Gastrocnemius medialis (tissue), 4 donors: Measurements from ENCODE around the gene KLK4. TPM values are rescaled to one million over a fixed set of nuclear protein-coding genes. Genes with fewer than 3 reads are reported as not detected.

Experiments used
- ATAC-seq, 2 donors: fragments of 150-250 bp; one replicate each; pipeline ENCODE4 v1.9.1; 2016
- DNase-seq, 2 donors: peaks; one replicate each; pipeline ENCODE4 v3.0.0-alpha.2; 2019
- H3K27ac ChIP-seq, 4 donors: fragments of 200-600 bp; sonication (generic); 1 replicate in 1 of 4; 2 replicates in 3 of 4; pipeline ENCODE4 v1.5.1; 2016 to 2018; ENCODE audit warnings: mild to moderate bottlenecking in 2 of 4, moderate library complexity in 1 of 4
- H3K27me3 ChIP-seq, 3 donors: fragments of 200-600 bp; sonication (generic) in 2 of 3; 1 replicate in 1 of 3; 2 replicates in 2 of 3; pipeline versions ENCODE4 v1.5.1 to v1.6.0; 2016 to 2019; ENCODE audit warnings: mild to moderate bottlenecking in 1 of 3, moderate library complexity in 1 of 3
- H3K36me3 ChIP-seq, 2 donors: fragments of 200-600 bp; sonication (generic) in 1 of 2; one replicate each; pipeline ENCODE4 v1.5.1; 2017 to 2018
- H3K4me1 ChIP-seq, 2 donors: fragments of 200-600 bp; sonication (generic) in 1 of 2; one replicate each; pipeline ENCODE4 v1.5.1; 2016 to 2017; ENCODE audit warnings: mild to moderate bottlenecking in 2 of 2
- H3K4me3 ChIP-seq, 4 donors: fragments of 200-600 bp; sonication (generic) in 3 of 4; 1 replicate in 1 of 4; 2 replicates in 3 of 4; pipeline ENCODE4 v1.5.1; 2016 to 2019; ENCODE audit warnings: mild to moderate bottlenecking in 2 of 4
- H3K9me3 ChIP-seq, 3 donors: fragments of 200-600 bp; sonication (generic) in 2 of 3; 1 replicate in 1 of 3; 2 replicates in 2 of 3; pipeline ENCODE4 v1.5.1; 2016 to 2019
- POLR2A ChIP-seq, 2 donors: fragments of 450-650 bp; IDR thresholded peaks; one replicate each; pipeline ENCODE4 v1.6.1; 2017; ENCODE audit warnings: antibody characterized with exemption in 2 of 2, mild to moderate bottlenecking in 2 of 2, moderate library complexity in 2 of 2
- in situ Hi-C, 4 donors: fragments of 200-750 bp; cut with MboI; loops; one replicate each; pipeline versions ENCODE4 v1.15.0 to v1.8.0; 2017; ENCODE audit warnings: low sequenced_read_pairs in 4 of 4
- intact Hi-C: fragments of 100-400 bp; cut with DNase I; formaldehyde crosslinking; loops from one replicate; pipeline ENCODE4 v1.15.1; 2023; ENCODE audit warnings: low total_unique reads
- total RNA-seq, 4 donors: library from RNA; depleted of rRNA; stranded (reverse); fragments of >200 nt; gene quantifications; one replicate each; pipeline versions ENCODE4 v1.1.0 to v1.2.3, GENCODE V29; 2016
- TF ChIP-seq, protein P1 (sequence below), 5 experiments: fragments of 450-650 bp in 3 of 5; fragments of 200-600 bp in 2 of 5; sonication (generic) in 2 of 5; IDR thresholded peaks in 4 of 5; conservative IDR thresholded peaks in 1 of 5; 1 replicate in 4 of 5; 2 replicates in 1 of 5; pipeline ENCODE4 v1.5.1; 2016 to 2019; ENCODE audit warnings: antibody characterized with exemption in 5 of 5, mild to moderate bottlenecking in 3 of 5, moderate library complexity in 3 of 5

KLK4 gene
- total RNA-seq, 4 donors from 2014 or later, result not detected

DNA sequence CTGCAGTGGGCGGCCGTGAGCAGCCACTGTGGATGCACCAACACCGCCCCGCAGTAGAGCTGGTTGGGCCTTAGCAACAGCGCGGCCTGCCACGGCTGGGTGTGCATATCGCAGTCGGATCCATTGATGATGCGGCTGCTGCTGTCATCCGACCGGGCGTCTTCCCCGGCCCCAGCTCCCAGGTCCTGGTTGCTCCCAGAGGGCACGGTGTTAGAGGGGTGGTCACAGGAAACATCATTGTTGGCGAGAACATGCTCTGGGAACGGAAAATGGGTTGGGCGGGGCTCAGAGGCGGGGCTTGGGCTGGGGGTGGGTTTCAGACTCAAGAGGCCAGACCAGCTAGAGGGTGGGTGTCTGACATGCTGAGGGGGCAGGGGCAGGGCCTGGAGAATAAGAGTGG lies 38.7 kb upstream of the KLK4 start:
- no peak for TF ChIP-seq POLR2A (IDR thresholded peaks at IDR 0.05)
- TF ChIP-seq, protein P1, sequence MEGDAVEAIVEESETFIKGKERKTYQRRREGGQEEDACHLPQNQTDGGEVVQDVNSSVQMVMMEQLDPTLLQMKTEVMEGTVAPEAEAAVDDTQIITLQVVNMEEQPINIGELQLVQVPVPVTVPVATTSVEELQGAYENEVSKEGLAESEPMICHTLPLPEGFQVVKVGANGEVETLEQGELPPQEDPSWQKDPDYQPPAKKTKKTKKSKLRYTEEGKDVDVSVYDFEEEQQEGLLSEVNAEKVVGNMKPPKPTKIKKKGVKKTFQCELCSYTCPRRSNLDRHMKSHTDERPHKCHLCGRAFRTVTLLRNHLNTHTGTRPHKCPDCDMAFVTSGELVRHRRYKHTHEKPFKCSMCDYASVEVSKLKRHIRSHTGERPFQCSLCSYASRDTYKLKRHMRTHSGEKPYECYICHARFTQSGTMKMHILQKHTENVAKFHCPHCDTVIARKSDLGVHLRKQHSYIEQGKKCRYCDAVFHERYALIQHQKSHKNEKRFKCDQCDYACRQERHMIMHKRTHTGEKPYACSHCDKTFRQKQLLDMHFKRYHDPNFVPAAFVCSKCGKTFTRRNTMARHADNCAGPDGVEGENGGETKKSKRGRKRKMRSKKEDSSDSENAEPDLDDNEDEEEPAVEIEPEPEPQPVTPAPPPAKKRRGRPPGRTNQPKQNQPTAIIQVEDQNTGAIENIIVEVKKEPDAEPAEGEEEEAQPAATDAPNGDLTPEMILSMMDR (IDR thresholded peaks at IDR 0.05 in 4 of 5, conservative IDR thresholded peaks at IDR 0.05 in 1 of 5), result no peak
- ATAC-seq (no peak), DNase-seq (no peak)
- no peaks in the 10 kb centered on the region for H3K9me3 ChIP-seq
- H3K4me3 ChIP-seq, result no peak overlapping the region
- no peak overlapping the region for H3K27ac ChIP-seq
- H3K36me3 ChIP-seq, result no peaks in the 10 kb centered on the region
- H3K4me1 ChIP-seq, result no peaks in the 10 kb centered on the region
- intact Hi-C loops (loop anchor here (10.0 kb wide), 1 partner anchor 1755 kb away; no protein-coding TSS in a partner anchor), in situ Hi-C loops (no loop called here)
- H3K27me3 ChIP-seq, result no peaks in the 10 kb centered on the region

DNA sequence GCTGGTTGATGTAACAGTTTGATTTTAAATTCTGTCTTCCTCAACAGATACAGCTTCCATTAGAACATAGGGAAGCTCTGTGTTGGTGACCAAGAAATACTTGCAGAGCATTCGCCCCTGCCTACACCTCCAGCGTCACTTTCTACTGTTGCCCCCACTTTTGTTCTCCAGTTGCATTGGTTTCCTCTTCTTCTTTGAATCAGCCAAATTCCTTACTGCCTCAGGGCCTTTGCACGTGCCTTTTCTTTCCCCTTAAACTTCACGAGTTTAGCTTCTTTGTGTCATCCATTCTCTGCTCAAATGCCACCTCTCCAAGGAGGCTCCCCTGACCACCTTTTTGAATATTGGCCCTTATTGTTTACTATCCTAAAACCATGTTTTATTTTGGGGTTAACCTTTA lies 35.9 kb upstream of the KLK4 start:
- DNase-seq (no peak), ATAC-seq (no peak)
- no peaks in the 10 kb centered on the region for H3K4me1 ChIP-seq
- H3K36me3 ChIP-seq, result no peaks in the 10 kb centered on the region
- H3K27me3 ChIP-seq, result no peaks in the 10 kb centered on the region
- TF ChIP-seq POLR2A (IDR thresholded peaks at IDR 0.05), result no peak
- TF ChIP-seq, protein P1 (IDR thresholded peaks at IDR 0.05 in 4 of 5, conservative IDR thresholded peaks at IDR 0.05 in 1 of 5), result no peak
- no peak overlapping the region for H3K4me3 ChIP-seq
- H3K9me3 ChIP-seq, result no peaks in the 10 kb centered on the region
- in situ Hi-C loops, result no loop called here
- no peak overlapping the region for H3K27ac ChIP-seq
- intact Hi-C loops, result loop anchor here (10.0 kb wide), 1 partner anchor 1758 kb away; no protein-coding TSS in a partner anchor

DNA sequence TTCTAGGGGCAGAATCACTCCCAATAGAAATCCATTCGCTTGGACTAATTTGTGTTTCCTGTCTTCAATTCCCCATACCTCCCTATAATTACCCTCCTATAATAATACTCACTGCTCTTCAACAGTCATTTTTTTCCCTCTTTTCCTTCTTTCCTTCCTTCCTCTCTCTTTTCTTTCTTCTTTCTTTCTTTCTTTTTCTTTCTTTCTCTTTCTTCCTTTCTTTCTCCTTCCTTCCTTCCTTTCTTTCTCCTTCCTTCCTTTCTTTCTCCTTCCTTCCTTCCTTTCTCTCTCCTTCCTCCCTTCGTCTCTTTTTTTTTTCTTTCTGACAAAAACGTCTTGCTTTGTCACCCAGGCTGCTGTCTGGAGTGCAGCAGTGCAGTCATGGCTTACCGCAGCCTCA lies 33.6 kb upstream of the KLK4 start:
- no peaks in the 10 kb centered on the region for H3K4me1 ChIP-seq
- TF ChIP-seq POLR2A (IDR thresholded peaks at IDR 0.05), result no peak
- TF ChIP-seq, protein P1 (IDR thresholded peaks at IDR 0.05 in 4 of 5, conservative IDR thresholded peaks at IDR 0.05 in 1 of 5), result no peak
- no peaks in the 10 kb centered on the region for H3K27me3 ChIP-seq
- in situ Hi-C loops, result no loop called here
- no peak overlapping the region for H3K27ac ChIP-seq
- no peaks in the 10 kb centered on the region for H3K36me3 ChIP-seq
- no peak overlapping the region for H3K4me3 ChIP-seq
- intact Hi-C loops, result loop anchor here (10.0 kb wide), 1 partner anchor 1760 kb away; no protein-coding TSS in a partner anchor
- no peaks in the 10 kb centered on the region for H3K9me3 ChIP-seq
- ATAC-seq, result no peak
- DNase-seq, result no peak

DNA sequence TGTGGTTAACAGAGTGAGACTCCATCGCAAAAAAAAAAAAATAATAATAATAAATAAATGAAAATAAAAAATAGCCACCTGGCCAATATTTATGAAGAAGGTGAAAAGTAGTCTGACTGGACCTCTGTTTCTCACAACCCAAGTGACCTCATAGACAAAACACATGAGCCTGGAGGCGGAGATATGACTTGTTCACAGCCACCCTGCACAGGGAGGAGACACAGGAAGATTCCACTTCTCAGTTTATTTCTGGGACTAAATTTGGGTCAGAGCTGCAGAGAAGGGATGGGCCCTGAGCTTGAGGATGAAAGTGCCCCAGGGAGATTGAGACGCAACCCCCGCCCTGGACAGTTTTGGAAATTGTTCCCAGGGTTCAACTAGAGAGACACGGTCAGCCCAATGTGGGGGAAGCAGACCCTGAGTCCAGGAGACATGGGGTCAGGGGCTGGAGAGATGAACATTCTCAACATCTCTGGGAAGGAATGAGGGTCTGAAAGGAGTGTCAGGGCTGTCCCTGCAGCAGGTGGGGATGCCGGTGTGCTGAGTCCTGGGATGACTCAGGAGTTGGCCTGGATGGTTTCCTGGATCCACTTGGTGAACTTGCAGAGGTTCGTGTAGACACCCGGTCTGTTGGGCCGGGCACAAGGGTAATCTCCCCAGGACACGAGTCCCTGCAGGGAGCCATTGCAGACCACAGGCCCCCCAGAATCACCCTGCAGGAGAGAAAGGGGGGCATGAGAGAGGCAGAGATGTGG lies 32.1 kb upstream of the KLK4 start:
- H3K36me3 ChIP-seq, result no peaks in the 10 kb centered on the region
- intact Hi-C loops, result loop anchor here (10.0 kb wide), 1 partner anchor 1762 kb away; no protein-coding TSS in a partner anchor
- no peak overlapping the region for H3K27ac ChIP-seq
- ATAC-seq (no peak), DNase-seq (no peak)
- H3K9me3 ChIP-seq, result no peaks in the 10 kb centered on the region
- TF ChIP-seq, protein P1 (IDR thresholded peaks at IDR 0.05 in 4 of 5, conservative IDR thresholded peaks at IDR 0.05 in 1 of 5), result no peak
- no peak for TF ChIP-seq POLR2A (IDR thresholded peaks at IDR 0.05)
- H3K27me3 ChIP-seq, result peaks cover 0 to 4% (median 0%) of the 10 kb centered on the region in 3 donors
- in situ Hi-C loops, result no loop called here
- H3K4me1 ChIP-seq, result no peaks in the 10 kb centered on the region
- H3K4me3 ChIP-seq, result no peak overlapping the region
